Activated CD8-positive, alpha-beta T cell treated with anti-CD3 and anti-CD28 coated beads for 36 hours (primary cell): ENCODE results near the gene TMC1. TPM values are rescaled to one million over a fixed set of nuclear protein-coding genes. Genes with fewer than 3 reads are reported as not detected.
"Not testable (repeated sequence)": the region's sequence is repeated elsewhere in the genome, so short reads cannot be mapped to it uniquely, and the experiment has no call there.

ENCODE experiments used
- ATAC-seq: fragments of 200-7000 bp; cut with Tn5 transposase; one replicate; pipeline ENCODE4 v1.10.0; 2021; ENCODE audit warnings: mild to moderate bottlenecking, moderate library complexity
- CTCF ChIA-PET: fragments of 350-600 bp; sonication (Branson Sonifier 250); formaldehyde crosslinking; loops from one replicate; lab custom pipeline; 2021; ENCODE audit warnings: antibody characterized with exemption; lab: Charles Lee
- POLR2A ChIA-PET: fragments of 350-600 bp; sonication (Branson Sonifier 250); formaldehyde crosslinking; loops from one replicate; lab custom pipeline; 2021; ENCODE audit warnings: antibody characterized with exemption; lab: Charles Lee
- DNase-seq: peaks from one replicate; pipeline ENCODE4 v3.0.0-alpha.2; 2020
- H3K27ac Mint-ChIP-seq: one replicate; pipeline ENCODE4 v1.8.0; 2021; ENCODE audit warnings: mild to moderate bottlenecking, mixed read lengths
- H3K27me3 Mint-ChIP-seq: one replicate; pipeline ENCODE4 v1.8.0; 2021; ENCODE audit warnings: mixed read lengths
- H3K36me3 Mint-ChIP-seq: one replicate; pipeline ENCODE4 v1.8.0; 2021; ENCODE audit warnings: low read depth, mixed read lengths
- H3K4me1 Mint-ChIP-seq: one replicate; pipeline ENCODE4 v1.8.0; 2021; ENCODE audit warnings: low read depth, mixed read lengths
- H3K4me3 Mint-ChIP-seq: one replicate; pipeline ENCODE4 v1.8.0; 2021; ENCODE audit warnings: mild to moderate bottlenecking, moderate library complexity, mixed read lengths
- H3K9me3 Mint-ChIP-seq: one replicate; pipeline ENCODE4 v1.8.0; 2021; ENCODE audit warnings: mixed read lengths
- CTCF ChIP-seq: fragments of 200-600 bp; IDR thresholded peaks from one replicate; pipeline ENCODE4 v1.8.0; 2022; ENCODE audit warnings: antibody characterized with exemption, mild to moderate bottlenecking
- intact Hi-C: fragments of 100-400 bp; cut with micrococcal nuclease; formaldehyde crosslinking; loops from one replicate; pipeline ENCODE4 v1.10.0; 2022
- total RNA-seq, 2 experiments: library from RNA; stranded (reverse); gene quantifications; one replicate each; pipeline ENCODE4 v1.2.3, GENCODE V29; 2021

Gene TMC1
- total RNA-seq, 2 experiments from 2014 or later: 0.38 TPM; not detected in 1

DNA sequence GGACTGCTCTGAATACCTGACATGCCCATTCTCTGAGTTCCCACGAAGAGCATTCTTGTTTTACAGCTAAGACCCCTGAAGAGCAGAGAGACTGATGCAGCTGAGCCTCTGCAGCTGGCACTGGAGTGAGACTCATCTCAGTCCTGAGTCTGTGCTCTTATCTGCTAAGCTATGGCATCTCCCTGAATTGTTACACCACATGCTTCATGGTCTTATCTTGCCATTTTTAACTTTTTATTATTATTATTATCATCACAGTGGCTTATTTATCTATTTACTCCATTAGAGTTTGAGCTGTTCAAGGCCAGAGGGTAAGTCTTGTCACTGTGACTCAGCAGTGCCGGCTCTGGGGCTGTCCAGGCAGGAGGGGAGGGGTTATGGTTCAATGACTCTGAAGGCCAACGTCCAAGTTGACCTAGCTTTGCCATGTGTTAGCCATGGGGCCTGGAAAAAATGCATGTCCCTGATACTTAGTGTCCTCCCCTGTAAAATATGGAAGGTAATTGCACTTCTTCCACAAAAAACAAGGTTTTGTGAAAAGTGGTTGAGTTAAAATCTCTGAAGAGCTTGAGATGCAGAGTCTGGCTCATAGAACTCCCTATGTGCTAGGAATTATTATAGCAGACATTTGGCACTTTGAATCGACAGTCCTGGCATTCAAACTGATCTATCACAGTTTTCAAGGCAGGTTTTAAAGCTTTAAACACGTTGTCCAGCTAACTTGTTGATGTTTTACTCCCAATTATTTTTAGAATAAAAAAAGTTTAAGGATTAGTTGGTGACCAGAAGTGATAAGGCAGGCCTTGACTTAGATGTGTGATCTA is 336.9 kb downstream of the TMC1 start:
- H3K27me3 Mint-ChIP-seq: no peaks in the 10 kb centered on the region
- ChIA-PET CTCF (interaction anchor here (0.8 to 2.7 kb wide), 5 partner anchors 13 to 241 kb away, joined by 3 to 16 read pairs (median 4); no protein-coding TSS in a partner anchor), POLR2A (no interaction called here)
- H3K9me3 Mint-ChIP-seq: no peaks in the 10 kb centered on the region
- H3K36me3 Mint-ChIP-seq: no peaks in the 10 kb centered on the region
- no peak overlapping the region for H3K27ac Mint-ChIP-seq
- DNase-seq: no peak
- intact Hi-C loops: no loop called here
- H3K4me1 Mint-ChIP-seq: no peaks in the 10 kb centered on the region
- no peak overlapping the region for H3K4me3 Mint-ChIP-seq
- TF ChIP-seq CTCF: no peak
- ATAC-seq: no peak

- ATAC-seq, H3K27ac Mint-ChIP-seq, H3K9me3 Mint-ChIP-seq, CTCF ChIA-PET, H3K4me3 Mint-ChIP-seq, POLR2A ChIA-PET, DNase-seq, H3K36me3 Mint-ChIP-seq, H3K4me1 Mint-ChIP-seq, H3K27me3 Mint-ChIP-seq: not testable (repeated sequence)
- intact Hi-C loops: loop anchor here (10.0 kb wide), 1 partner anchor 322 kb away; no protein-coding TSS in a partner anchor
Observed at GRCh38 chr9:72862788-72863187, 341.4 kb downstream of the TMC1 start.

DNA sequence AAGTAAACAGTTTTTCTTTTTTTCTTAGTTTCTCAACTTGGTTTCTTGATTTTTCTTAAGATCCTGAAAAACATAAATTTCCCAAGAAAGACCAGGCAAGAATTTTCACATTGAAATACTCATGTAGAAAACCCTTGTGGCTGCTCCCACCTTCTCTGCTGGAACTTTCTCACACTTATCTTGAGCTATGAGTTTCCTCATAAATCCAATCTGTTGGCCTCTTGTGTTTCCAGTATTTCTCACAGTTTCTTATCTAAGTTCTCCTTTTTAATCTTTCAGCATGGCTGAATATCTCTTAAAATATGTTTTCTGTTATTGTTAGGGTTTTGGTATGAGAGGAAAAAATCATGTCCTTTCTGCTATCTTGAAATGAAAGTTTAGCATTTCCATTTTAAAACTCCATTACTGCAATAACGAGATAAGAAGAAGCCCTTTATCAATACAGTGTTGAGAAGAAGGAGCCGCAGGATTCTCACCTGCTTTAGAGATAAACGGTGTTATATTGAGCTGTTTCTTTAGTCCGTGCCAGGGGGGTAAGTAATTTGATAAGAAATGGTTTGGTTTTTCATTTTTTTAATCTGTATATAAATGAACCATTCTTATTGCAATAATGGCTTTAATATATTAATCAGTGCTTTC is 342.2 kb downstream of the TMC1 start:
- no peak for TF ChIP-seq CTCF
- intact Hi-C loops: loop anchor here (10.0 kb wide), 1 partner anchor 321 kb away; no protein-coding TSS in a partner anchor
- H3K4me3 Mint-ChIP-seq: no peak overlapping the region
- no peaks in the 10 kb centered on the region for H3K4me1 Mint-ChIP-seq
- H3K9me3 Mint-ChIP-seq: no peaks in the 10 kb centered on the region
- POLR2A ChIA-PET: no interaction called here
- H3K27me3 Mint-ChIP-seq: no peaks in the 10 kb centered on the region
- H3K27ac Mint-ChIP-seq: no peak overlapping the region
- CTCF ChIA-PET: no interaction called here
- no peak for DNase-seq
- H3K36me3 Mint-ChIP-seq: no peaks in the 10 kb centered on the region
- no peak for ATAC-seq

- no peak for ATAC-seq
- no peaks in the 10 kb centered on the region for H3K36me3 Mint-ChIP-seq
- no peak for TF ChIP-seq CTCF
- ChIA-PET POLR2A (no interaction called here), CTCF (no interaction called here)
- H3K27me3 Mint-ChIP-seq: no peaks in the 10 kb centered on the region
- no peaks in the 10 kb centered on the region for H3K4me1 Mint-ChIP-seq
- DNase-seq: no peak
- H3K9me3 Mint-ChIP-seq: no peaks in the 10 kb centered on the region
- H3K4me3 Mint-ChIP-seq: no peak overlapping the region
- no peak overlapping the region for H3K27ac Mint-ChIP-seq
- intact Hi-C loops: loop anchor here (10.0 kb wide), 1 partner anchor 320 kb away; no protein-coding TSS in a partner anchor
Observed at GRCh38 chr9:72864327-72864726, 342.9 kb downstream of the TMC1 start.

- ChIA-PET CTCF (interaction anchor here (1.0 to 2.3 kb wide), 5 partner anchors 10 to 151 kb away, joined by 3 to 12 read pairs (median 3); no protein-coding TSS in a partner anchor), POLR2A (no interaction called here)
- Mint-ChIP-seq H3K4me1 (no peaks in the 10 kb centered on the region), H3K36me3 (no peaks in the 10 kb centered on the region), H3K4me3 (no peak overlapping the region), H3K9me3 (no peaks in the 10 kb centered on the region), H3K27me3 (peaks cover 3% of the 10 kb centered on the region), H3K27ac (no peak overlapping the region)
- intact Hi-C loops: loop anchor here (10.0 kb wide), 1 partner anchor 153 kb away; no protein-coding TSS in a partner anchor
- DNase-seq: no peak
- no peak for ATAC-seq
- no peak for TF ChIP-seq CTCF
Observed at GRCh38 chr9:72871685-72872084, 350.3 kb downstream of the TMC1 start.
